Mammary epithelial cell (primary cell): ENCODE data around the gene HRK.

Source experiments
- CTCF ChIP-seq, 2 donors: IDR thresholded peaks in 1 of 2; conservative IDR thresholded peaks in 1 of 2; 2 replicates each; pipeline ENCODE4 v1.5.1; 2011 to 2012; ENCODE audit warnings: inconsistent platforms in 2 of 2, low read length in 2 of 2, mild to moderate bottlenecking in 2 of 2, control low read depth in 1 of 2, low read depth in 1 of 2; ENCODE audit not compliant: insufficient read depth in 1 of 2; ENCODE audit errors: extremely low read depth in 1 of 2
- EZH2 ChIP-seq: IDR thresholded peaks from 2 replicates; pipeline ENCODE4 v1.6.1; 2012; ENCODE audit warnings: low read length, inconsistent platforms, borderline replicate concordance

- TF ChIP-seq CTCF (conservative IDR thresholded peaks at IDR 0.05 in 1 of 2, IDR thresholded peaks at IDR 0.05 in 1 of 2; ENCODE audit: extremely low read depth in 1 of 2, insufficient read depth in 1 of 2, low read depth in 1 of 2, low read length in 2 of 2): no peak
- TF ChIP-seq EZH2: no peak
These were observed 39.7 kb upstream of the HRK start for GRCh38 chr12:116920939-116921338.
